ENCODE data around the gene GSTO1. TPM values are rescaled to one million over a fixed set of nuclear protein-coding genes. Genes with fewer than 3 reads are reported as not detected.
A peak's percentile ranks its signal among the peaks of the same experiment; 100 is the strongest.

Gene GSTO1
- total RNA-seq, 1 donor from 2014 or later, result 189 TPM

DNA sequence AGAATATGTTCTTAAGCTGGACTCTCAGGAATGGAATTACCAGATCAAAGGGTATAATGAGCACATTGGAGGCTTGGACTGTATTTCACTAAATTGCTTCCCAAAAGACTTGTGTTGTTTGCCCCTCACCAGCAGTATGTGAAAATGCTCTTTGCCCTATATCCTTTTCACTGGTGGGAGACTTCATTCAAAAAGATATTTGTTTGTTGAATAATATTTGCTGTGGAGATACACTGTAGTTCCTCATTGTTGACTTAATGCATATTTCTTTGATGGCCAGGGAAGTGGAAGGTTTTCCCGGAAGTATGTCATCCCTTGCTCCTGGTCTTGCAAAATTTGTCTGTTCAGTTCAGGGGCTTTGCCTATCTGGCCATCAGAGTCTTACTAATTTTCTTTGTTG lies 33.7 kb downstream of the GSTO1 start:
- no peak for DNase-seq
- intact Hi-C loops (cut with micrococcal nuclease), result no loop called here
- no peak for TF ChIP-seq CTCF (IDR thresholded peaks at IDR 0.05; ENCODE audit: borderline replicate concordance)
- Histone ChIP-seq H3K27ac (replicated peaks) (no peak overlapping the region), H3K27me3 (ENCODE audit: low read depth) (no peaks in the 10 kb centered on the region), H3K4me1 (peaks cover 21% of the 10 kb centered on the region), H3K4me3 (no peak overlapping the region), H3K36me3 (no peaks in the 10 kb centered on the region), H3K9me3 (replicated peaks) (no peaks in the 10 kb centered on the region)

- Histone ChIP-seq H3K9me3 (replicated peaks) (no peaks in the 10 kb centered on the region), H3K27ac (replicated peaks) (peak overlapping the region; percentile 13), H3K4me3 (no peak overlapping the region), H3K36me3 (no peaks in the 10 kb centered on the region), H3K27me3 (ENCODE audit: low read depth) (no peaks in the 10 kb centered on the region), H3K4me1 (peaks cover 26% of the 10 kb centered on the region)
- peak; percentile 91 for DNase-seq
- TF ChIP-seq CTCF (IDR thresholded peaks at IDR 0.05; ENCODE audit: borderline replicate concordance), result peak; percentile 100
- intact Hi-C loops (cut with micrococcal nuclease), result loop anchor here (5.0 kb wide), 1 partner anchor 61 kb away; the partner anchor contains the start of gene CFAP58
Measured at GRCh38 chr10:104291439-104291951, 36.8 kb downstream of the GSTO1 start.

- no peak for DNase-seq
- Histone ChIP-seq H3K9me3 (replicated peaks) (no peaks in the 10 kb centered on the region), H3K4me1 (peaks cover 33% of the 10 kb centered on the region), H3K4me3 (no peak overlapping the region), H3K27me3 (ENCODE audit: low read depth) (no peaks in the 10 kb centered on the region), H3K36me3 (no peaks in the 10 kb centered on the region), H3K27ac (replicated peaks) (peak overlapping the region; percentile 39)
- no peak for TF ChIP-seq CTCF (IDR thresholded peaks at IDR 0.05; ENCODE audit: borderline replicate concordance)
- intact Hi-C loops (cut with micrococcal nuclease), result loop anchor here (5.0 kb wide), 1 partner anchor 59 kb away; the partner anchor contains the start of gene CFAP58
Measured at GRCh38 chr10:104293011-104293410, 38.3 kb downstream of the GSTO1 start.

DNA sequence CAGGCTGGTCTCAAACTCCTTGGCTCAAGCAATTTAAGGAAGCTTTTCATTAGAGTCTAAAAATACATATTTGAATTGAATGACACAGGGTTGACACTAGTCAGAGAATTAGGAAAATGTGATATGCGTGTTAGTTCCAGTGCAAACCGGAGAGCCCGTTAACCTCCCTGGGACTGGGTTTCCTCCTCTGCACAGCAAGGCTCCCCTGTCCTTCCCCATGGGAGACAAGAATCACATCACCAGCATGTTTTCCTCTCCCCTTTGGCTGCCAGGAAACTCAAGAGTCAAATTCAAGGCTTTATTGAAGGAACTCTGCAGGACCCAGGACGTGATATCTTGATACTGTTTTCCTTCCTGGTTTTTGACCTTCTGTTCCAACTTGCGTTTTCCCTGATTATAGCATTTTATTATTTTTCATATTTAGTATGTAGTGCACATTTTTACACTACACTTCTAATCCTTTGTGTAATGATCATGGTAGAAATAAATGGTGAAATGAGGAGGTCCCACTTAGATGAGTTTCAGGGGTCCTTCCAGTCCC lies 39.2 kb downstream of the GSTO1 start:
- Histone ChIP-seq H3K27me3 (ENCODE audit: low read depth) (no peaks in the 10 kb centered on the region), H3K36me3 (no peaks in the 10 kb centered on the region), H3K4me3 (no peak overlapping the region), H3K4me1 (peaks cover 42% of the 10 kb centered on the region), H3K9me3 (replicated peaks) (no peaks in the 10 kb centered on the region), H3K27ac (replicated peaks) (peak overlapping the region; percentile 39)
- no peak for TF ChIP-seq CTCF (IDR thresholded peaks at IDR 0.05; ENCODE audit: borderline replicate concordance)
- no peak for DNase-seq
- intact Hi-C loops (cut with micrococcal nuclease), result loop anchor here (5.0 kb wide), 1 partner anchor 58 kb away; the partner anchor contains the start of gene CFAP58

GRCh38 chr10:104296687-104297436 lies 42.2 kb downstream of the GSTO1 start:
- no peak for DNase-seq
- H3K4me3 ChIP-seq, result no peak overlapping the region
- intact Hi-C loops (cut with micrococcal nuclease), result no loop called here
- H3K27ac ChIP-seq (replicated peaks), result peak overlapping the region; percentile 94
- H3K27me3 ChIP-seq (ENCODE audit: low read depth), result no peaks in the 10 kb centered on the region
- H3K9me3 ChIP-seq (replicated peaks), result no peaks in the 10 kb centered on the region
- TF ChIP-seq CTCF (IDR thresholded peaks at IDR 0.05; ENCODE audit: borderline replicate concordance), result no peak
- peaks cover 65% of the 10 kb centered on the region for H3K4me1 ChIP-seq
- H3K36me3 ChIP-seq, result no peaks in the 10 kb centered on the region

All from left ventricle myocardium inferior (tissue), 1 donor.